Effector memory CD4-positive, alpha-beta T cell (primary cell): ENCODE measurements around the gene CNOT1.
"Not testable (repeated sequence)": the region's sequence is repeated elsewhere in the genome, so short reads cannot be mapped to it uniquely, and the experiment has no call there.

Source experiments
- DNase-seq, 3 donors: peaks; one replicate each; pipeline ENCODE4 v3.0.0-alpha.2; 2020
- H3K27ac ChIP-seq: 2 replicates; pipeline ENCODE4 v1.7.0; 2013; ENCODE audit warnings: mild to moderate bottlenecking, low read length, moderate library complexity; ENCODE audit not compliant: insufficient read depth, poor library complexity, severe bottlenecking
- H3K27me3 ChIP-seq: replicated peaks from 2 replicates; pipeline ENCODE4 v1.7.0; 2013; ENCODE audit warnings: mild to moderate bottlenecking, low read length; ENCODE audit not compliant: insufficient read depth, control insufficient read depth, poor library complexity, severe bottlenecking
- H3K36me3 ChIP-seq: 2 replicates; pipeline ENCODE4 v1.7.0; 2013; ENCODE audit warnings: mild to moderate bottlenecking, low read length, moderate library complexity; ENCODE audit not compliant: control insufficient read depth, insufficient read depth
- H3K4me1 ChIP-seq: 2 replicates; pipeline ENCODE4 v1.7.0; 2013; ENCODE audit warnings: low read length, mild to moderate bottlenecking; ENCODE audit not compliant: control insufficient read depth, insufficient read depth, poor library complexity, severe bottlenecking
- H3K4me3 ChIP-seq: 2 replicates; pipeline ENCODE4 v1.7.0; 2013; ENCODE audit warnings: low read length, low read depth, mild to moderate bottlenecking; ENCODE audit not compliant: insufficient read depth, poor library complexity, severe bottlenecking
- H3K9me3 ChIP-seq: 2 replicates; pipeline ENCODE4 v1.7.0; 2013; ENCODE audit warnings: mild to moderate bottlenecking, low read length, moderate library complexity; ENCODE audit not compliant: control insufficient read depth

The CNOT1 gene

GRCh38 chr16:58497468-58497867 lies 132.2 kb downstream of the CNOT1 start:
- Histone ChIP-seq H3K36me3 (no peaks in the 10 kb centered on the region), H3K27me3 (peaks cover 5% of the 10 kb centered on the region)
- no peak for DNase-seq

GRCh38 chr16:58495521-58496331 lies 133.9 kb downstream of the CNOT1 start:
- H3K4me1 ChIP-seq = peaks cover 4% of the 10 kb centered on the region
- no peaks in the 10 kb centered on the region for H3K27me3 ChIP-seq
- H3K4me3 ChIP-seq = no peak overlapping the region
- no peak for DNase-seq
- no peaks in the 10 kb centered on the region for H3K36me3 ChIP-seq
- H3K27ac ChIP-seq = no peak overlapping the region
- no peaks in the 10 kb centered on the region for H3K9me3 ChIP-seq

More at GRCh38 chr16:58497468-58497867, 132.2 kb downstream of the CNOT1 start:
- no peaks in the 10 kb centered on the region for H3K9me3 ChIP-seq
- H3K4me1 ChIP-seq = peaks cover 19% of the 10 kb centered on the region
- no peak overlapping the region for H3K4me3 ChIP-seq
- H3K27ac ChIP-seq = no peak overlapping the region

GRCh38 chr16:58494981-58495520 lies 134.6 kb downstream of the CNOT1 start:
- H3K4me3 ChIP-seq = no peak overlapping the region
- H3K27me3 ChIP-seq = no peaks in the 10 kb centered on the region
- DNase-seq = peak; percentile 16 to 54 (median 34)
- no peaks in the 10 kb centered on the region for H3K36me3 ChIP-seq
- peaks cover under 1% of the 10 kb centered on the region for H3K4me1 ChIP-seq
- no peak overlapping the region for H3K27ac ChIP-seq
- H3K9me3 ChIP-seq = no peaks in the 10 kb centered on the region

- Histone ChIP-seq H3K27ac (no peak overlapping the region), H3K27me3 (no peaks in the 10 kb centered on the region), H3K36me3 (no peaks in the 10 kb centered on the region), H3K9me3 (no peaks in the 10 kb centered on the region), H3K4me1 (no peaks in the 10 kb centered on the region), H3K4me3 (no peak overlapping the region)
- DNase-seq = no peak
Measured at GRCh38 chr16:58493756-58494431, 135.7 kb downstream of the CNOT1 start.

- H3K36me3 ChIP-seq = no peaks in the 10 kb centered on the region
- DNase-seq = no peak
- no peaks in the 10 kb centered on the region for H3K9me3 ChIP-seq
- no peak overlapping the region for H3K4me3 ChIP-seq
- no peak overlapping the region for H3K27ac ChIP-seq
- H3K4me1 ChIP-seq = peaks cover 2% of the 10 kb centered on the region
- H3K27me3 ChIP-seq = no peaks in the 10 kb centered on the region
Measured at GRCh38 chr16:58492735-58493134, 136.9 kb downstream of the CNOT1 start.

GRCh38 chr16:58492066-58492465 lies 137.6 kb downstream of the CNOT1 start:
- Histone ChIP-seq H3K9me3 (no peaks in the 10 kb centered on the region), H3K27ac (no peak overlapping the region), H3K4me1 (peaks cover 6% of the 10 kb centered on the region), H3K27me3 (no peaks in the 10 kb centered on the region), H3K36me3 (no peaks in the 10 kb centered on the region), H3K4me3 (no peak overlapping the region)
- DNase-seq = no peak

- DNase-seq, H3K4me1 ChIP-seq, H3K27ac ChIP-seq, H3K4me3 ChIP-seq, H3K9me3 ChIP-seq, H3K27me3 ChIP-seq, H3K36me3 ChIP-seq: not testable (repeated sequence)
Measured at GRCh38 chr16:58490539-58490938, 139.1 kb downstream of the CNOT1 start.

GRCh38 chr16:58490065-58490464 lies 139.6 kb downstream of the CNOT1 start:
- H3K4me3 ChIP-seq = no peak overlapping the region

GRCh38 chr16:58488531-58488930 lies 141.1 kb downstream of the CNOT1 start:
- no peaks in the 10 kb centered on the region for H3K36me3 ChIP-seq
- peaks cover 6% of the 10 kb centered on the region for H3K4me1 ChIP-seq
- H3K27me3 ChIP-seq = no peaks in the 10 kb centered on the region
- DNase-seq = no peak
- no peak overlapping the region for H3K4me3 ChIP-seq
- H3K27ac ChIP-seq = no peak overlapping the region
- no peaks in the 10 kb centered on the region for H3K9me3 ChIP-seq

More at GRCh38 chr16:58490065-58490464, 139.6 kb downstream of the CNOT1 start:
- no peak for DNase-seq
- no peak overlapping the region for H3K27ac ChIP-seq
- no peaks in the 10 kb centered on the region for H3K27me3 ChIP-seq
- H3K4me1 ChIP-seq = peaks cover 6% of the 10 kb centered on the region
- no peaks in the 10 kb centered on the region for H3K9me3 ChIP-seq
- H3K36me3 ChIP-seq = no peaks in the 10 kb centered on the region
